Endothelial cell (in vitro differentiated cells): ENCODE measurements around the gene CCDC18. TPM values are rescaled to one million over a fixed set of nuclear protein-coding genes. Genes with fewer than 3 reads are reported as not detected.

Experiments
- DNase-seq: peaks from one replicate; pipeline ENCODE4 v3.0.0; 2021; ENCODE audit warnings: low spot score
- H3K27ac Mint-ChIP-seq: one replicate; pipeline ENCODE4 v1.8.0; 2021; ENCODE audit warnings: mixed read lengths, inconsistent platforms; ENCODE audit not compliant: unreplicated experiment
- H3K27me3 Mint-ChIP-seq: one replicate; pipeline ENCODE4 v1.8.0; 2021; ENCODE audit warnings: mild to moderate bottlenecking, moderate library complexity, mixed read lengths, inconsistent platforms; ENCODE audit not compliant: unreplicated experiment
- H3K36me3 Mint-ChIP-seq: one replicate; pipeline ENCODE4 v1.8.0; 2021; ENCODE audit warnings: mild to moderate bottlenecking, low read depth, mixed read lengths, inconsistent platforms; ENCODE audit not compliant: unreplicated experiment
- H3K4me1 Mint-ChIP-seq: one replicate; pipeline ENCODE4 v1.8.0; 2021; ENCODE audit warnings: mild to moderate bottlenecking, mixed read lengths, inconsistent platforms; ENCODE audit not compliant: unreplicated experiment
- H3K4me3 Mint-ChIP-seq: one replicate; pipeline ENCODE4 v1.8.0; 2021; ENCODE audit warnings: mild to moderate bottlenecking, mixed read lengths, inconsistent platforms; ENCODE audit not compliant: unreplicated experiment
- H3K9me3 Mint-ChIP-seq: one replicate; pipeline ENCODE4 v1.8.0; 2021; ENCODE audit warnings: mixed read lengths, inconsistent platforms; ENCODE audit not compliant: unreplicated experiment
- CTCF ChIP-seq: fragments of 200-600 bp; sonication (generic); IDR thresholded peaks from one replicate; pipeline ENCODE4 v1.5.0; 2021; ENCODE audit warnings: antibody characterized with exemption; ENCODE audit not compliant: unreplicated experiment
- total RNA-seq: library from RNA; stranded (reverse); fragmentation: NEBNext Ultra II Directional; extraction: Animal tissue kit (Norgen Biotek cat#: 25700); gene quantifications from one replicate; pipeline ENCODE4 v1.2.1, GENCODE V29; 2021; ENCODE audit not compliant: unreplicated experiment

Gene CCDC18
- total RNA-seq, 1 donor from 2014 or later: 10.4 TPM

DNA sequence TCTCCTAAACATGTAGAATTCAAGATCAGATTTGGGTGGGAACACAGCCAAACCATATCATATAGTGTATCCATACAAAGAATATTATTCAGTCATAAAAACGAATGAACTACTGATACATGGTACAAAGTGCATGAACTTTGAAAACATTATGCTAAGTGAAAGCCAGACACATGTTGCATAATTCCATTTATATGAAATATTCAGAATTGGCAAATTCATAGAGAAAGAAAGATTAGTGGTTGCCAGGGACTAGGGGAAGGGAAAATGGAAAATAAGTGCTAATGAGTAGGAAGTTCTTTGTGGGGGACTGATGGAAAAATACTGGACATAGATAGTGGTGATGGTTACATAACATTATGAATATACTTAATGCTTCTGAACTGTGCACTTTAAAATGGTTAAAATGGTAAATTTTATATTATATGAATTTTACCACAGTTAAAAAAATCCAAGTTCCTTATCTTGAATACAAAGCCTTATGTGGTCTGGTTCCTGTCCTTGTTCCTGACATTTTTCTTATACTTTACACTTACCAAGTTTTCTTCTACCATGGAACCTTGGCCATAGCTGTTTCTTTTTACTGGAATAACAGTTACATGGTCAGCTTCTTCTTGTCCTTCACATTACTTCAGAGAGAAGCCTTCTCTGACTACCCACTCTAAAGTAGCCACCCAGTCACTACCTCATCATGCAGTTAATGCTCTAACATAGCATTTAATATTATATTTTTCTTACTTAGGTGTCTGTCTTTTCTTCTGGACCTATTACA, 64.0 kb downstream of the CCDC18 start:
- Mint-ChIP-seq H3K4me1 (no peaks in the 10 kb centered on the region), H3K27ac (no peak overlapping the region), H3K4me3 (no peak overlapping the region), H3K27me3 (peaks cover 6% of the 10 kb centered on the region), H3K9me3 (peaks cover 19% of the 10 kb centered on the region), H3K36me3 (peaks cover 48% of the 10 kb centered on the region)
- TF ChIP-seq CTCF: no peak
- no peak for DNase-seq

- no peak overlapping the region for H3K27ac Mint-ChIP-seq
- no peaks in the 10 kb centered on the region for H3K9me3 Mint-ChIP-seq
- no peak for DNase-seq
- no peaks in the 10 kb centered on the region for H3K27me3 Mint-ChIP-seq
- H3K36me3 Mint-ChIP-seq: no peaks in the 10 kb centered on the region
- H3K4me3 Mint-ChIP-seq: no peak overlapping the region
- H3K4me1 Mint-ChIP-seq: no peaks in the 10 kb centered on the region
- no peak for TF ChIP-seq CTCF
Observed at GRCh38 chr1:93251966-93252365, 71.4 kb downstream of the CCDC18 start.

GRCh38 chr1:93252598-93252997, 72.1 kb downstream of the CCDC18 start:
- no peaks in the 10 kb centered on the region for H3K27me3 Mint-ChIP-seq
- H3K36me3 Mint-ChIP-seq: no peaks in the 10 kb centered on the region
- H3K27ac Mint-ChIP-seq: no peak overlapping the region
- H3K4me1 Mint-ChIP-seq: no peaks in the 10 kb centered on the region
- H3K9me3 Mint-ChIP-seq: no peaks in the 10 kb centered on the region
- no peak for TF ChIP-seq CTCF
- H3K4me3 Mint-ChIP-seq: no peak overlapping the region
- no peak for DNase-seq

DNA sequence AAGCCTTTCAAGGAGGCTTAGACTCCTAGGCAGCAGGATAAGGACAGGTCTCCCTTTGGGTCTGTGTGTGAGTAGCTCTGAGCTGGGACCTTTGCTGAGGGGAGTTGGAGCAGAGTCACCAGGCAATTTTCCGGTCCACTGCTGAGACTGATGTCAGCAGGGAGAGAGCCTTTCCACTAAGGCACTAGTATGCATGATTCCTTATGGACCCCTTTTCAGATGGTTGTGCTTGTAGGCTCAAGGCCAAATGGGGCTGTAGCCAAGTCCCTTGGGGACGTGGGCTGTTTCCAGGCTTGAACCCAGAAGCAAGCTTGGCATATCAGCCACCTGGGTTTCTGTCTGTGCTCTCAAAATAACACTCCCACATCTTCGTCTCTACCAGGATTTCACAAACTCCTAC, 73.0 kb downstream of the CCDC18 start:
- DNase-seq: no peak
- H3K27ac Mint-ChIP-seq: no peak overlapping the region
- no peaks in the 10 kb centered on the region for H3K9me3 Mint-ChIP-seq
- TF ChIP-seq CTCF: no peak
- no peaks in the 10 kb centered on the region for H3K4me1 Mint-ChIP-seq
- no peak overlapping the region for H3K4me3 Mint-ChIP-seq
- H3K36me3 Mint-ChIP-seq: no peaks in the 10 kb centered on the region
- H3K27me3 Mint-ChIP-seq: no peaks in the 10 kb centered on the region

DNA sequence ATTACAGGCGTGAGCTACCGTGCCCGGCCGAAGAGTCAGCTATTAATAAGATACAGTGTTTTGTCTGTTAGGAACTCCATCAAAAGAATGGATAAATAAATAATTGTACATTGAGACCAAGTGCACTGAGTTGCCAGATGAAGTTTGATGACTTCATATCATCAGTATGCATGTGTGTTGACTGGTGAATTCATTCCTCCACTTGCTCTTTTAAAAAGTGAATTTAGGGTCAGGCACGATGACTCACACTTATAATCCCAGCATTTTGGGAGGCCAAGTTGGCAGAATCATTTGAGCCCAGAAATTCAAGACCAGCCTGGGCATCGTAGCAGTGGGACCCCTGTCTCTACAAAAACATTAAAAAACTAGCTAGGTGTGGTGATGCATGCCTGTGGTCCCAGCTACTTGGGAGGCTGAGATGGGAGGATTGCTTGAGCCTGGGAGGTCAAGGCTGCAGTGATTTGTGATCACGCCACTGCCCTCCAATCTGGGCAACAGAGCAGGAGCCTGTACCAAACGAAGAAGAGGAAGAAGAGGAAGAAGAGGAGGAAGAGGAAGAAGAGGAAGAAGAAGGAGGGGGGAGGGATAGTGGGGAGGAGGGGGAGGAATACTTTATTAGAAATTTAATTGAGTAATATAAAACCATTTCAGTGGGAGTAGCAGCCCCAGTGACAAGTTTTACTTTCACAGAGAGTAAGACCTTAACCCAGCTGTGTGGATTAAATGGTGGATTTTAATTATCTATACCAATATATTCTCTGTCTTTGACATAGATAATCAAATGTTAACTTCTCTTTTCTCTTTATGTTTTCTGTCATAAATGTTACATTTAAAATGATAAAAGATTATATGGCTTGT, 74.9 kb downstream of the CCDC18 start:
- Mint-ChIP-seq H3K9me3 (no peaks in the 10 kb centered on the region), H3K4me1 (no peaks in the 10 kb centered on the region), H3K36me3 (no peaks in the 10 kb centered on the region), H3K4me3 (no peak overlapping the region), H3K27ac (no peak overlapping the region), H3K27me3 (no peaks in the 10 kb centered on the region)
- no peak for DNase-seq
- TF ChIP-seq CTCF: no peak
